Upper lobe of left lung (tissue), 6 donors: ENCODE measurements around the gene TPRA1. TPM values are rescaled to one million over a fixed set of nuclear protein-coding genes. Genes with fewer than 3 reads are reported as not detected.

Experiments
- ATAC-seq, 2 donors: fragments of 200-7000 bp; cut with Tn5 transposase; one replicate each; pipeline ENCODE4 v1.9.1; 2022; ENCODE audit warnings: mild to moderate bottlenecking in 2 of 2, moderate library complexity in 2 of 2; ENCODE audit not compliant: low FRiP score in 2 of 2
- DNase-seq, 2 donors: peaks; one replicate each; pipeline ENCODE4 v3.0.0-alpha.2; 2019 to 2020
- H3K27ac ChIP-seq, 4 donors: fragments of 200-600 bp; sonication (generic); one replicate each; pipeline ENCODE4 v1.5.1; 2016 to 2019
- H3K27me3 ChIP-seq, 4 donors: fragments of 200-600 bp; sonication (generic); one replicate each; pipeline ENCODE4 v1.5.1; 2017 to 2019
- H3K36me3 ChIP-seq, 4 donors: fragments of 200-600 bp; sonication (generic); one replicate each; pipeline ENCODE4 v1.5.1; 2016 to 2019
- H3K4me1 ChIP-seq, 4 donors: fragments of 200-600 bp; sonication (generic); one replicate each; pipeline ENCODE4 v1.5.1; 2018 to 2019
- H3K4me3 ChIP-seq, 4 donors: fragments of 200-600 bp; sonication (generic); one replicate each; pipeline ENCODE4 v1.5.1; 2017 to 2019; ENCODE audit warnings: mild to moderate bottlenecking in 2 of 4, moderate library complexity in 1 of 4
- H3K9me3 ChIP-seq, 4 donors: fragments of 200-600 bp; sonication (generic); one replicate each; pipeline ENCODE4 v1.5.1; 2018 to 2019
- EP300 ChIP-seq, 4 donors: sonication (generic); formaldehyde crosslinking; IDR thresholded peaks; one replicate each; pipeline ENCODE4 v1.5.1; 2017; ENCODE audit warnings: antibody characterized with exemption in 4 of 4, control low read depth in 2 of 4
- POLR2A ChIP-seq, 4 donors: fragments of 450-650 bp; IDR thresholded peaks; one replicate each; pipeline ENCODE4 v1.5.1; 2016 to 2017; ENCODE audit warnings: antibody characterized with exemption in 4 of 4, mild to moderate bottlenecking in 2 of 4
- POLR2AphosphoS5 ChIP-seq, 2 donors: sonication (generic); formaldehyde crosslinking; IDR thresholded peaks; one replicate each; pipeline ENCODE4 v1.5.1; 2017; ENCODE audit warnings: antibody characterized with exemption in 2 of 2
- WGBS, 2 donors: methylation state at CpG; one replicate each; pipeline ENCODE4 v1.1.5; 2017 to 2018; 5-methylcytosine and 5-hydroxymethylcytosine counted together
- total RNA-seq, 6 donors: library from RNA; depleted of rRNA in 4 of 6; stranded (reverse); fragments of >200 nt in 4 of 6; gene quantifications; one replicate each; pipeline versions ENCODE4 v1.1.0 to v1.2.1, GENCODE V29; 2016 to 2021
- TF ChIP-seq, protein P1 (sequence below), 6 experiments: fragments of 450-650 bp in 4 of 6; fragments of 200-600 bp in 2 of 6; sonication (generic) in 2 of 6; IDR thresholded peaks; one replicate each; pipeline ENCODE4 v1.5.1; 2016 to 2019; ENCODE audit warnings: antibody characterized with exemption in 6 of 6
- donor health status: DM: no; HTN: no; CAD: no; lungs with moderate emphysema.
- donor health status: DM: no; HTN: yes; CAD: no; lungs with severe emphysema.

TPRA1 gene
- total RNA-seq, 6 donors from 2014 or later = 16.8 to 44.4 (median 40.3) TPM

GRCh38 chr3:127588806-127589577 lies 1.5 kb downstream of the TPRA1 start:
- H3K4me3 ChIP-seq = peak overlapping the region; percentile 80 to 98 (median 92)
- peak overlapping the region; percentile 87 to 96 (median 94) for H3K27ac ChIP-seq
- H3K36me3 ChIP-seq = no peaks in the 10 kb centered on the region
- TF ChIP-seq EP300 (IDR thresholded peaks at IDR 0.05) (no peak), POLR2A (IDR thresholded peaks at IDR 0.05) (no peak), POLR2AphosphoS5 (IDR thresholded peaks at IDR 0.05) (no peak)
- TF ChIP-seq, protein P1, sequence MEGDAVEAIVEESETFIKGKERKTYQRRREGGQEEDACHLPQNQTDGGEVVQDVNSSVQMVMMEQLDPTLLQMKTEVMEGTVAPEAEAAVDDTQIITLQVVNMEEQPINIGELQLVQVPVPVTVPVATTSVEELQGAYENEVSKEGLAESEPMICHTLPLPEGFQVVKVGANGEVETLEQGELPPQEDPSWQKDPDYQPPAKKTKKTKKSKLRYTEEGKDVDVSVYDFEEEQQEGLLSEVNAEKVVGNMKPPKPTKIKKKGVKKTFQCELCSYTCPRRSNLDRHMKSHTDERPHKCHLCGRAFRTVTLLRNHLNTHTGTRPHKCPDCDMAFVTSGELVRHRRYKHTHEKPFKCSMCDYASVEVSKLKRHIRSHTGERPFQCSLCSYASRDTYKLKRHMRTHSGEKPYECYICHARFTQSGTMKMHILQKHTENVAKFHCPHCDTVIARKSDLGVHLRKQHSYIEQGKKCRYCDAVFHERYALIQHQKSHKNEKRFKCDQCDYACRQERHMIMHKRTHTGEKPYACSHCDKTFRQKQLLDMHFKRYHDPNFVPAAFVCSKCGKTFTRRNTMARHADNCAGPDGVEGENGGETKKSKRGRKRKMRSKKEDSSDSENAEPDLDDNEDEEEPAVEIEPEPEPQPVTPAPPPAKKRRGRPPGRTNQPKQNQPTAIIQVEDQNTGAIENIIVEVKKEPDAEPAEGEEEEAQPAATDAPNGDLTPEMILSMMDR (IDR thresholded peaks at IDR 0.05) = no peak
- no peaks in the 10 kb centered on the region for H3K9me3 ChIP-seq
- H3K4me1 ChIP-seq = peaks cover 37 to 50% (median 41%) of the 10 kb centered on the region in 4 donors
- ATAC-seq = no peak
- H3K27me3 ChIP-seq = no peaks in the 10 kb centered on the region
- WGBS, 2 donors = 17 to 25% methylated on average over 8 to 12 of the region's 12 CpGs
- no peak for DNase-seq

DNA sequence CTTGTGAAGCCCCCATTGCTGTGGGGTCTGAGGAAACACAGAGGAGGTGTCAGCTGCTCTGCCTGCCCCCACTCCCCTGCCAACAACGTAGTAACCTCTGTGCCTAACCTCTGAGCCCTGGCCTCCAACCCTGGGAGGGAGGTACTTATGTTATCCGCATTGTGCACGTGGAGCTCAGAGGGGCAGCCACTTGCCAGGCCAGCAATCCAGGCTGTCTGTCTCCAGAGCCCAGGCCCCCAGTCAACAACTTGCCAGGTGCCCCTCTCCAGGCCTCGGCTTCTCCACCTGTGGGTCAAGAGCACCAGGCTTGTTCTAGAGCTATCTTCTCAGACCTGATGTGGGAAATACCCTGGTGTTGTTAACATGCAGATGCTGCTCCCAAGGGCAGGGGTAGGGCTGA lies 2.7 kb downstream of the TPRA1 start:
- Histone ChIP-seq H3K9me3 (no peaks in the 10 kb centered on the region), H3K4me3 (no peak overlapping the region), H3K4me1 (peaks cover 37 to 50% (median 41%) of the 10 kb centered on the region in 4 donors), H3K27me3 (no peaks in the 10 kb centered on the region), H3K36me3 (no peaks in the 10 kb centered on the region), H3K27ac (no peak overlapping the region)
- 80 to 87% methylated on average over 2 to 4 of the region's 4 CpGs for WGBS, 2 donors
- ATAC-seq (no peak), DNase-seq (no peak)
- TF ChIP-seq EP300 (IDR thresholded peaks at IDR 0.05) (no peak), POLR2A (IDR thresholded peaks at IDR 0.05) (no peak), POLR2AphosphoS5 (IDR thresholded peaks at IDR 0.05) (no peak)
- TF ChIP-seq, protein P1 (IDR thresholded peaks at IDR 0.05) = no peak

- no peak overlapping the region for H3K4me3 ChIP-seq
- 86 to 95% methylated on average over 6 of the region's 6 CpGs for WGBS, 2 donors
- peaks cover 27 to 41% (median 32%) of the 10 kb centered on the region in 4 donors for H3K4me1 ChIP-seq
- no peaks in the 10 kb centered on the region for H3K9me3 ChIP-seq
- peaks cover 0 to 3% (median 0%) of the 10 kb centered on the region in 4 donors for H3K36me3 ChIP-seq
- no peak for DNase-seq
- H3K27me3 ChIP-seq = no peaks in the 10 kb centered on the region
- no peak for TF ChIP-seq EP300 (IDR thresholded peaks at IDR 0.05)
- TF ChIP-seq, protein P1 (IDR thresholded peaks at IDR 0.05) = no peak
- TF ChIP-seq POLR2AphosphoS5 (IDR thresholded peaks at IDR 0.05) = no peak
- TF ChIP-seq POLR2A (IDR thresholded peaks at IDR 0.05) = no peak
- no peak overlapping the region for H3K27ac ChIP-seq
- ATAC-seq = no peak
Observed at GRCh38 chr3:127585813-127586413, 4.6 kb downstream of the TPRA1 start.

DNA sequence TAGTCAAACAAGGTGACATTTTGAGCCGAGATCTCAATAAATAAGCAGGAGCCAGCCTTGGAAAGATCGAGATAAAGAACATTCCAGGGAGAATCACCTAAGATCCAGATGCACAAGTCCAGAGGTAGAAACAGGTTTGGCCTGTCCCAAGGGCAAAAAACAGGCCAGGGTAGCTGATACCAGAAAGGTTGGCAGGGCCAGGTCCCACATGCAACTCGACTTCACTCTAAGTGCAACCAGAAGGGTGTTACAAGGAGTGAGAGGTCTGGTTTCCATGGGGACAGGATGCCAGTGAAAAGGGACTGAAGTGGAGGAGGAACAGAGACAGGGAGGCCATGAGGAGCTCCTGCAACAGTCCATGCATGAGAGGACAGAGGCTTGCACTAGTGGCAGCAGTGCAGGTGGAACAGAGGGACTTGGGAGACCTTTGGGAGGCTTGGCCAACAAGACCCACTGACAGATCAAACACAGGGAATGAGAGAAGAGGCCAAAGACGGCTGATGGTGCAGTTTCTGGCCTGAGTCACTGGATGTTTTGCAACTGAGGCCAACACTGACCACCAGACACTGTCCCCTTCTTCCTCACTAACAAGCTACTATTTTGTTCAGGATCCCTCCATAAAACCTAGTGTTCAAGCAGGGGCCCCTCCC lies 5.2 kb downstream of the TPRA1 start:
- H3K9me3 ChIP-seq = no peaks in the 10 kb centered on the region
- peaks cover 0 to 10% (median 0%) of the 10 kb centered on the region in 4 donors for H3K36me3 ChIP-seq
- peaks cover 30 to 48% (median 35%) of the 10 kb centered on the region in 4 donors for H3K4me1 ChIP-seq
- H3K27ac ChIP-seq = no peak overlapping the region
- no peak overlapping the region for H3K4me3 ChIP-seq
- TF ChIP-seq POLR2AphosphoS5 (IDR thresholded peaks at IDR 0.05) (no peak), POLR2A (IDR thresholded peaks at IDR 0.05) (no peak), EP300 (IDR thresholded peaks at IDR 0.05) (no peak)
- TF ChIP-seq, protein P1 (IDR thresholded peaks at IDR 0.05) = no peak
- 55 to 62% methylated on average over 4 of the region's 4 CpGs for WGBS, 2 donors
- no peaks in the 10 kb centered on the region for H3K27me3 ChIP-seq
- ATAC-seq = no peak
- DNase-seq = no peak
